Hepatocyte (in vitro differentiated cells): Measurements from ENCODE around the gene FCHSD2. TPM values are rescaled to one million over a fixed set of nuclear protein-coding genes. Genes with fewer than 3 reads are reported as not detected.

Source experiments
- DNase-seq: peaks from one replicate; pipeline ENCODE4 v3.0.0-alpha.2; 2016; ENCODE audit warnings: low spot score
- H2AFZ ChIP-seq: fragments of 200-600 bp; sonication (generic); 2 replicates; pipeline ENCODE4 v1.6.0; 2016; ENCODE audit warnings: antibody characterized with exemption, mild to moderate bottlenecking
- H3K27ac ChIP-seq: fragments of 200-600 bp; sonication (generic); 2 replicates; pipeline ENCODE4 v1.5.1; 2016; ENCODE audit warnings: mild to moderate bottlenecking
- H3K27me3 ChIP-seq: fragments of 200-600 bp; sonication (generic); 2 replicates; pipeline ENCODE4 v1.6.1; 2016
- H3K36me3 ChIP-seq: fragments of 200-600 bp; sonication (generic); replicated peaks from 2 replicates; pipeline ENCODE4 v1.5.1; 2016; ENCODE audit warnings: low read depth; ENCODE audit not compliant: insufficient read depth
- H3K4me1 ChIP-seq: fragments of 200-600 bp; sonication (generic); 2 replicates; pipeline ENCODE4 v1.5.1; 2016; ENCODE audit warnings: mild to moderate bottlenecking, moderate library complexity; ENCODE audit not compliant: insufficient read depth
- H3K4me2 ChIP-seq: fragments of 200-600 bp; sonication (generic); 2 replicates; pipeline ENCODE4 v1.6.0; 2016
- H3K4me3 ChIP-seq: fragments of 200-600 bp; sonication (generic); 2 replicates; pipeline ENCODE4 v1.5.1; 2016; ENCODE audit warnings: mild to moderate bottlenecking
- H3K79me2 ChIP-seq: fragments of 200-600 bp; sonication (generic); 2 replicates; pipeline ENCODE4 v1.6.0; 2017; ENCODE audit warnings: mild to moderate bottlenecking
- H3K9me2 ChIP-seq: fragments of 200-600 bp; sonication (generic); replicated peaks from 2 replicates; pipeline ENCODE4 v1.6.0; 2017; ENCODE audit warnings: mild to moderate bottlenecking; ENCODE audit not compliant: insufficient read depth
- H3K9me3 ChIP-seq: fragments of 200-600 bp; sonication (generic); 2 replicates; pipeline ENCODE4 v1.5.1; 2016; ENCODE audit warnings: low read depth, mild to moderate bottlenecking
- H4K20me1 ChIP-seq: fragments of 200-600 bp; sonication (generic); 2 replicates; pipeline ENCODE4 v1.6.0; 2016; ENCODE audit warnings: mild to moderate bottlenecking; ENCODE audit not compliant: insufficient read depth, poor library complexity, severe bottlenecking
- EZH2 ChIP-seq: fragments of 200-600 bp; sonication (generic); IDR thresholded peaks from 2 replicates; pipeline ENCODE4 v1.6.1; 2016; ENCODE audit warnings: antibody characterized with exemption, mild to moderate bottlenecking, borderline replicate concordance
- EZH2phosphoT487 ChIP-seq: fragments of 200-600 bp; sonication (generic); IDR thresholded peaks from one replicate; pipeline ENCODE4 v1.6.1; 2018; ENCODE audit warnings: antibody characterized with exemption, mild to moderate bottlenecking, low read depth, moderate library complexity; ENCODE audit not compliant: unreplicated experiment, severe bottlenecking
- WGBS: methylation state at CpG from one replicate; pipeline ENCODE4 v1.1.6; 2016; ENCODE audit warnings: low lambda C conversion rate; ENCODE audit errors: missing lambda C conversion rate; 5-methylcytosine and 5-hydroxymethylcytosine counted together
- polyA plus RNA-seq: library from polyadenylated mRNA; unstranded; fragments of >200 nt; fragmentation: Nextera tagmentation; extraction: Ambion mirVana; gene quantifications from 2 replicates; pipeline ENCODE4 v1.2.1, GENCODE V29; 2016
- total RNA-seq: library from RNA; depleted of rRNA; stranded (reverse); fragments of >200 nt; gene quantifications from 2 replicates; pipeline ENCODE4 v1.2.3, GENCODE V29; 2014
- TF ChIP-seq, protein P1 (sequence below): fragments of 200-600 bp; sonication (generic); IDR thresholded peaks from 2 replicates; pipeline ENCODE4 v1.5.1; 2016; ENCODE audit warnings: antibody characterized with exemption, mild to moderate bottlenecking; ENCODE audit not compliant: poor library complexity

Gene FCHSD2
- total and polyA plus RNA-seq, 2 experiments from 2014 or later: 9.1 to 13.1 TPM

DNA sequence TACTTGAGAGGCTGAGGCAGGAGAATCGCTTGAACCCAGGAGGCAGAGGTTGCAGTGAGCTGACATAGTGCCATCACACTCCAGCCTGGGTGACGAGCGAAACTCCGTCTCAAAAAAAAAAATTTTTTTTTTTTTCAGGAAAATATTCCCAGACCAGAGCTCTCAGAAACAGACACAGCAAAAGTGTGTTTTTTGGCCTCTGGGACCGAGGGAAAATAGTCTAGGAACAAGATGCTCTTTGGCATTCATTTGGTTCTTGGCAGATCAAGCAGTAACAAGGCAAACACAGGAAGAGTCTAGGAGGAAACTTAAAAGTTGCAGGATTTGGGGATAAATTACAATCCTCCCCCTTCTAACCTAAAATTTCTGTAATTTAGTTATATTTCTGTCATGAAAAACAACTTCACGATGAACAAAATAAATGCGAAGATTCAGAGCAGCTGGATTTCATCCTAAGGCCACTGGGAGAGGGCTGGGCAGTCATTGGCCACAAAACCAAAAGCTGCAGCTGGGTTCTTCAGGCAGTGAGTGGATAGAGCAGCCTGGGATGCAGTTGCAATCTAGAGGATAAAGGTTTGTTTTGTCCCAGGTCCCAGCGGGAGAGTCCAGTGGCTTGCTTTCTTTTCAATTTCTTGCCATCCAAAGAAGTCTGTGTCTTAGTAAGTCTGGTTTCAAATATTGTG is 308.2 kb downstream of the FCHSD2 start:
- H3K4me1 ChIP-seq: peaks cover 9% of the 10 kb centered on the region
- no peak for DNase-seq
- no peaks in the 10 kb centered on the region for H3K36me3 ChIP-seq
- H3K4me2 ChIP-seq: no peak overlapping the region
- TF ChIP-seq EZH2phosphoT487 (no peak), EZH2 (no peak)
- TF ChIP-seq, protein P1, sequence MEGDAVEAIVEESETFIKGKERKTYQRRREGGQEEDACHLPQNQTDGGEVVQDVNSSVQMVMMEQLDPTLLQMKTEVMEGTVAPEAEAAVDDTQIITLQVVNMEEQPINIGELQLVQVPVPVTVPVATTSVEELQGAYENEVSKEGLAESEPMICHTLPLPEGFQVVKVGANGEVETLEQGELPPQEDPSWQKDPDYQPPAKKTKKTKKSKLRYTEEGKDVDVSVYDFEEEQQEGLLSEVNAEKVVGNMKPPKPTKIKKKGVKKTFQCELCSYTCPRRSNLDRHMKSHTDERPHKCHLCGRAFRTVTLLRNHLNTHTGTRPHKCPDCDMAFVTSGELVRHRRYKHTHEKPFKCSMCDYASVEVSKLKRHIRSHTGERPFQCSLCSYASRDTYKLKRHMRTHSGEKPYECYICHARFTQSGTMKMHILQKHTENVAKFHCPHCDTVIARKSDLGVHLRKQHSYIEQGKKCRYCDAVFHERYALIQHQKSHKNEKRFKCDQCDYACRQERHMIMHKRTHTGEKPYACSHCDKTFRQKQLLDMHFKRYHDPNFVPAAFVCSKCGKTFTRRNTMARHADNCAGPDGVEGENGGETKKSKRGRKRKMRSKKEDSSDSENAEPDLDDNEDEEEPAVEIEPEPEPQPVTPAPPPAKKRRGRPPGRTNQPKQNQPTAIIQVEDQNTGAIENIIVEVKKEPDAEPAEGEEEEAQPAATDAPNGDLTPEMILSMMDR: no peak
- no peaks in the 10 kb centered on the region for H4K20me1 ChIP-seq
- H3K27me3 ChIP-seq: no peaks in the 10 kb centered on the region
- H3K27ac ChIP-seq: peak overlapping the region; percentile 43
- H3K9me3 ChIP-seq: no peaks in the 10 kb centered on the region
- no peaks in the 10 kb centered on the region for H3K9me2 ChIP-seq
- no peaks in the 10 kb centered on the region for H3K79me2 ChIP-seq
- WGBS: 74% methylated on average over 8 of the region's 8 CpGs
- H2AFZ ChIP-seq: no peak overlapping the region
- H3K4me3 ChIP-seq: no peak overlapping the region

DNA sequence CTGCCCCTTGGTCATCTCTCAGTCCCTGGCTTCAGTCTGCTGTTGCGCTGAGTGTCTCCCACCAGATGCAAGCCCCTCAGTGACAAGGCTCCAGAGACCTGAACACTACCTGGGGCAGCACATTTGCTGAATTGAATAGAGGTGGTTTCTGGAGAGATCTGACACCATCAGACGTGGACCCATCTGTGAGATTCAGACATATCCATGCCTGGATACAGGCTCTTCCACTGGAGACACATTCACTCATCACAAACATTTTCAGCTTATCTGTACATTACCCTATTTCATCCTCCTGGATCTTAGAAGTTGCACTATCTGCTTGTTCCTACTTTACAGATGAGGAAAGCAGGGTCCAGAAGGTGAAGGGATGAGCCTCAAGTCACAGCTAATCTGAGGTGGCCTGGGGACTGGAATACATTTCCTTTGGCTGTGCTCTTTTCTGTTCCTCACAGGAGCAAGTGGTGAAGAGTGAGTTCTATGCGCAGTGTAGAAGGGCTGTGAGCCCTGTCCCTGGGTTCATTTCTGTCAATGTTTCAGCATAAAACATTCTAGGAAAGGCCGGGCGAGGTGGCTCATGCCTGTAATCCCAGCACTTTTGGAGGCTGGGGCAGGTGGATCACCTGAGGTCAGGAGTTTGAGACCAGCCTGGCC is 308.9 kb downstream of the FCHSD2 start:
- Histone ChIP-seq H3K4me1 (peaks cover 9% of the 10 kb centered on the region), H3K27ac (no peak overlapping the region), H3K36me3 (no peaks in the 10 kb centered on the region), H3K9me2 (no peaks in the 10 kb centered on the region), H3K4me2 (no peak overlapping the region), H3K79me2 (no peaks in the 10 kb centered on the region), H3K27me3 (no peaks in the 10 kb centered on the region), H3K4me3 (no peak overlapping the region), H4K20me1 (no peaks in the 10 kb centered on the region), H3K9me3 (no peaks in the 10 kb centered on the region), H2AFZ (no peak overlapping the region)
- WGBS: 95% methylated on average over 5 of the region's 5 CpGs
- no peak for DNase-seq
- TF ChIP-seq EZH2phosphoT487 (no peak), EZH2 (no peak)
- TF ChIP-seq, protein P1: no peak

DNA sequence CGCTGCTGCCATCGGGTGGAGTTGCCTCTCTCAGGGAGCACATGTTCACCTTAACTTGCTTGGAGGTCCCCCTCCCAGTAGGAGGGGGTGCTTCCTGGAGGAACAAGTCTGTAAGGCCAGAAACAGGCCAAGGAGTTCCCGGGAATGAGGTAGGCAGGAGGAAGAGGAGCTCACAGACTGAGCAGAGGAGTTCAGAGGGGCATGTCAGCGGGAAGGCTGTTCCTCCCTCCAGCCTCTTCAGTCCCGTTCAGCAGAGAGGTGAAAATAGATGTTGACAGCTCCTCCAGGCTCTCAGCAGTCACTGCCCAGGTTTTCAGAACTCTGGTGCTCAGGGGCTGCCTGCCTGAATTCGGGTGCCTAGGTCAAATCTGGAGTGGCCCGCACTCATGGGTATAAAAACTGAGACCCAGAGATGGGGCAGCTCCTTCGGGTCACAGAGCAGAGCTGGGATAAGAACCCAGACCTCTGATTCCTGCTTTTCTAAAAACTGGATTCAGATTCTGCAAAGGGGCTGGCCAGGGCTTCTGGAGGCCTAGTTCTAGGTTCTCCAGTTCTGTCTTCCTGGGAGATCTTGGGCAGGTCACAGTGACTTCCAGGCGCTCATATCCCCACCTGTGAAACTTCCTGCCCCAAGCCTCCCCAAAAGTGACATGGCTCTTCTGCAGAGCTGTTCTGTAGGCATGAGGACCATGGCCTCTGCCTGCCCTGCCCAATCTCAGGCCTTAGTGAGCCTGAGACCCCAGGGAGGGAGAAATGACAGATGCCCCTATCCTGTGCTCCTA is 309.6 kb downstream of the FCHSD2 start:
- Histone ChIP-seq H3K4me3 (no peak overlapping the region), H3K4me2 (no peak overlapping the region), H3K9me2 (no peaks in the 10 kb centered on the region), H3K36me3 (no peaks in the 10 kb centered on the region), H3K27ac (no peak overlapping the region), H3K27me3 (no peaks in the 10 kb centered on the region), H2AFZ (no peak overlapping the region), H3K4me1 (peaks cover 9% of the 10 kb centered on the region), H4K20me1 (no peaks in the 10 kb centered on the region), H3K9me3 (no peaks in the 10 kb centered on the region), H3K79me2 (no peaks in the 10 kb centered on the region)
- 63% methylated on average over 9 of the region's 9 CpGs for WGBS
- no peak for DNase-seq
- no peak for TF ChIP-seq EZH2phosphoT487
- TF ChIP-seq, protein P1: no peak
- no peak for TF ChIP-seq EZH2
